MCF 10A (cell line): Measurements from ENCODE around the gene STT3B. TPM values are rescaled to one million over a fixed set of nuclear protein-coding genes. Genes with fewer than 3 reads are reported as not detected.

Source experiments
- BruUV-seq: library from RNA; stranded (reverse); fragments of 400-500 nt; replicated peaks from 2 replicates; lab custom pipeline; 2021; lab: Mats Ljungman, UMichigan
- CTCF ChIA-PET: fragments of 300-600 bp; sonication (Branson Sonifier 250); formaldehyde crosslinking; extraction: SDS; loops from one replicate; lab custom pipeline; 2021; ENCODE audit warnings: antibody characterized with exemption, inconsistent platforms; lab: Yijun Ruan, JAX
- POLR2A ChIA-PET: fragments of 300-600, 350-650 bp; sonication (Branson Sonifier 250); formaldehyde crosslinking; extraction: SDS; loops from one replicate; lab custom pipeline; 2020; ENCODE audit warnings: antibody characterized with exemption, inconsistent platforms; lab: Yijun Ruan, JAX
- DNase-seq: peaks from one replicate; pipeline ENCODE4 v3.0.0-alpha.2; 2018; ENCODE audit not compliant: unreplicated experiment
- H3K27ac Mint-ChIP-seq: one replicate; pipeline ENCODE4 v1.8.0; 2022; ENCODE audit warnings: mild to moderate bottlenecking, low read depth, mixed read lengths; ENCODE audit not compliant: unreplicated experiment
- H3K27me3 Mint-ChIP-seq: one replicate; pipeline ENCODE4 v1.8.0; 2022; ENCODE audit warnings: mixed read lengths; ENCODE audit not compliant: insufficient read depth, unreplicated experiment
- H3K36me3 Mint-ChIP-seq: one replicate; pipeline ENCODE4 v1.8.0; 2022; ENCODE audit warnings: mild to moderate bottlenecking, moderate library complexity, mixed read lengths; ENCODE audit not compliant: insufficient read depth, unreplicated experiment
- H3K4me1 Mint-ChIP-seq: one replicate; pipeline ENCODE4 v1.8.0; 2022; ENCODE audit warnings: mixed read lengths; ENCODE audit not compliant: insufficient read depth, unreplicated experiment
- H3K4me3 Mint-ChIP-seq: one replicate; pipeline ENCODE4 v1.8.0; 2022; ENCODE audit warnings: mild to moderate bottlenecking, moderate library complexity, mixed read lengths; ENCODE audit not compliant: unreplicated experiment
- H3K9me3 Mint-ChIP-seq: one replicate; pipeline ENCODE4 v1.8.0; 2022; ENCODE audit warnings: mixed read lengths; ENCODE audit not compliant: unreplicated experiment
- CTCF ChIP-seq: fragments of 200-600 bp; IDR thresholded peaks from one replicate; pipeline ENCODE4 v1.8.0; 2022; ENCODE audit warnings: antibody characterized with exemption, mild to moderate bottlenecking; ENCODE audit not compliant: unreplicated experiment
- intact Hi-C: fragments of 100-400 bp; cut with micrococcal nuclease; formaldehyde crosslinking; loops from 2 replicates; pipeline ENCODE4 v1.14.1; 2022
- total RNA-seq: library from RNA; stranded (reverse); gene quantifications from 2 replicates; pipeline ENCODE4 v1.2.3, GENCODE V29; 2022

Gene STT3B
- total RNA-seq, 1 experiment from 2014 or later = 118 TPM

- DNase-seq = no peak
- no TSS peak for BruUV-seq
- H3K4me3 Mint-ChIP-seq = peak overlapping the region; percentile 23
- H3K36me3 Mint-ChIP-seq = peaks cover 6% of the 10 kb centered on the region
- H3K27ac Mint-ChIP-seq = no peak overlapping the region
- CTCF ChIA-PET = interaction anchor here (0.7 to 2.2 kb wide), 4 partner anchors 9 to 404 kb away, joined by 3 to 7 read pairs (median 5); no protein-coding TSS in a partner anchor
- POLR2A ChIA-PET = interaction anchor here (0.6 to 2.6 kb wide), 7 partner anchors 9 to 445 kb away, joined by 3 to 12 read pairs (median 4); partner anchors contain the start of genes OSBPL10 and ZNF860
- TF ChIP-seq CTCF = no peak
- H3K27me3 Mint-ChIP-seq = no peaks in the 10 kb centered on the region
- intact Hi-C loops = loop anchor here (10.0 kb wide), 3 partner anchors 282 to 448 kb away; partner anchors contain the start of genes OSBPL10 and ZNF860
- peaks cover 19% of the 10 kb centered on the region for H3K4me1 Mint-ChIP-seq
- H3K9me3 Mint-ChIP-seq = no peaks in the 10 kb centered on the region
Observed at GRCh38 chr3:31536497-31536896, 3.8 kb downstream of the STT3B start.

- Mint-ChIP-seq H3K4me3 (no peak overlapping the region), H3K4me1 (peaks cover 25% of the 10 kb centered on the region), H3K27me3 (no peaks in the 10 kb centered on the region), H3K36me3 (peaks cover 2% of the 10 kb centered on the region), H3K27ac (no peak overlapping the region), H3K9me3 (no peaks in the 10 kb centered on the region)
- DNase-seq = no peak
- ChIA-PET POLR2A (interaction anchor here (0.6 kb wide), 1 partner anchor 475 kb away, joined by 3 read pairs; no protein-coding TSS in a partner anchor), CTCF (interaction anchor here (0.7 kb wide), 1 partner anchor 363 kb away, joined by 3 read pairs; no protein-coding TSS in a partner anchor)
- intact Hi-C loops = loop anchor here (10.0 kb wide), 3 partner anchors 284 to 446 kb away; partner anchors contain the start of genes OSBPL10 and ZNF860
- no TSS peak for BruUV-seq
- no peak for TF ChIP-seq CTCF
Observed at GRCh38 chr3:31538801-31539200, 6.1 kb downstream of the STT3B start.

- H3K36me3 Mint-ChIP-seq = no peaks in the 10 kb centered on the region
- H3K27me3 Mint-ChIP-seq = no peaks in the 10 kb centered on the region
- no peak for TF ChIP-seq CTCF
- H3K9me3 Mint-ChIP-seq = no peaks in the 10 kb centered on the region
- CTCF ChIA-PET = interaction anchor here (0.5 kb wide), 1 partner anchor 202 kb away, joined by 3 read pairs; no protein-coding TSS in a partner anchor
- H3K27ac Mint-ChIP-seq = no peak overlapping the region
- H3K4me3 Mint-ChIP-seq = no peak overlapping the region
- DNase-seq = no peak
- intact Hi-C loops = loop anchor here (10.0 kb wide), 3 partner anchors 284 to 446 kb away; partner anchors contain the start of genes OSBPL10 and ZNF860
- BruUV-seq = no TSS peak
- POLR2A ChIA-PET = interaction anchor here (1.2 to 1.5 kb wide), 2 partner anchors 8 to 10 kb away, joined by 3 to 4 read pairs; no protein-coding TSS in a partner anchor
- H3K4me1 Mint-ChIP-seq = peaks cover 25% of the 10 kb centered on the region
Observed at GRCh38 chr3:31539275-31539674, 6.5 kb downstream of the STT3B start.

- intact Hi-C loops = no loop called here
- H3K27me3 Mint-ChIP-seq = no peaks in the 10 kb centered on the region
- H3K9me3 Mint-ChIP-seq = no peaks in the 10 kb centered on the region
- no peak overlapping the region for H3K27ac Mint-ChIP-seq
- POLR2A ChIA-PET = interaction anchor here (1.0 kb wide), 1 partner anchor 9 kb away, joined by 3 read pairs; the partner anchor contains the start of gene STT3B
- CTCF ChIA-PET = no interaction called here
- no TSS peak for BruUV-seq
- H3K4me3 Mint-ChIP-seq = no peak overlapping the region
- no peaks in the 10 kb centered on the region for H3K36me3 Mint-ChIP-seq
- H3K4me1 Mint-ChIP-seq = peaks cover 24% of the 10 kb centered on the region
- peak; percentile 50 for DNase-seq
- no peak for TF ChIP-seq CTCF
Observed at GRCh38 chr3:31541089-31541488, 8.4 kb downstream of the STT3B start.
